ENCODE measurements around the gene ADK.

The ADK gene

GRCh38 chr10:74419491-74419951, 268.5 kb downstream of the ADK start:
- no peak for TF ChIP-seq EZH2phosphoT487 (IDR thresholded peaks at IDR 0.05; ENCODE audit: low read depth)
- TF ChIP-seq CTCF (IDR thresholded peaks at IDR 0.05; ENCODE audit: low read depth, low read length): no peak
- no peak overlapping the region for H3K4me3 ChIP-seq (ENCODE audit: low read length)
- H3K4me1 ChIP-seq (ENCODE audit: low read length): no peaks in the 10 kb centered on the region
- no peak overlapping the region for H3K4me2 ChIP-seq (ENCODE audit: low read length)
- no peaks in the 10 kb centered on the region for H3K9me3 ChIP-seq (ENCODE audit: insufficient read depth, low read length)
- H3K36me3 ChIP-seq (replicated peaks; ENCODE audit: low read depth, low read length): no peaks in the 10 kb centered on the region
- H3K27ac ChIP-seq (ENCODE audit: low read length): no peak overlapping the region
- H3K27me3 ChIP-seq (ENCODE audit: low read depth, low read length): no peaks in the 10 kb centered on the region
- no peaks in the 10 kb centered on the region for H4K20me1 ChIP-seq (ENCODE audit: insufficient read depth, low read length)
- H3K79me2 ChIP-seq (ENCODE audit: low read length): no peaks in the 10 kb centered on the region
- no peak overlapping the region for H3K9ac ChIP-seq (ENCODE audit: low read length)
- no peak overlapping the region for H2AFZ ChIP-seq (ENCODE audit: low read depth, low read length)

- Histone ChIP-seq H3K36me3 (replicated peaks; ENCODE audit: low read depth, low read length) (no peaks in the 10 kb centered on the region), H3K9ac (ENCODE audit: low read length) (no peak overlapping the region), H3K4me2 (ENCODE audit: low read length) (no peak overlapping the region), H3K9me3 (ENCODE audit: insufficient read depth, low read length) (no peaks in the 10 kb centered on the region), H4K20me1 (ENCODE audit: insufficient read depth, low read length) (no peaks in the 10 kb centered on the region), H3K27ac (ENCODE audit: low read length) (no peak overlapping the region), H3K79me2 (ENCODE audit: low read length) (no peaks in the 10 kb centered on the region), H3K4me3 (ENCODE audit: low read length) (no peak overlapping the region), H3K4me1 (ENCODE audit: low read length) (no peaks in the 10 kb centered on the region), H3K27me3 (ENCODE audit: low read depth, low read length) (no peaks in the 10 kb centered on the region), H2AFZ (ENCODE audit: low read depth, low read length) (no peak overlapping the region)
- TF ChIP-seq EZH2phosphoT487 (IDR thresholded peaks at IDR 0.05; ENCODE audit: low read depth): no peak
- peak; percentile 58 for TF ChIP-seq CTCF (IDR thresholded peaks at IDR 0.05; ENCODE audit: low read depth, low read length)
These were observed 268.9 kb downstream of the ADK start for GRCh38 chr10:74419958-74420375.

- Histone ChIP-seq H3K4me1 (ENCODE audit: low read length) (no peaks in the 10 kb centered on the region), H3K27me3 (ENCODE audit: low read depth, low read length) (no peaks in the 10 kb centered on the region), H3K79me2 (ENCODE audit: low read length) (no peaks in the 10 kb centered on the region), H2AFZ (ENCODE audit: low read depth, low read length) (no peak overlapping the region), H3K4me3 (ENCODE audit: low read length) (no peak overlapping the region), H3K27ac (ENCODE audit: low read length) (no peak overlapping the region), H4K20me1 (ENCODE audit: insufficient read depth, low read length) (no peaks in the 10 kb centered on the region), H3K4me2 (ENCODE audit: low read length) (no peak overlapping the region), H3K9me3 (ENCODE audit: insufficient read depth, low read length) (no peaks in the 10 kb centered on the region), H3K36me3 (replicated peaks; ENCODE audit: low read depth, low read length) (no peaks in the 10 kb centered on the region), H3K9ac (ENCODE audit: low read length) (no peak overlapping the region)
- TF ChIP-seq EZH2phosphoT487 (IDR thresholded peaks at IDR 0.05; ENCODE audit: low read depth) (no peak), CTCF (IDR thresholded peaks at IDR 0.05; ENCODE audit: low read depth, low read length) (no peak)
These were observed 273.5 kb downstream of the ADK start for GRCh38 chr10:74424565-74424964.

GRCh38 chr10:74425456-74426001, 274.5 kb downstream of the ADK start:
- Histone ChIP-seq H3K36me3 (replicated peaks; ENCODE audit: low read depth, low read length) (no peaks in the 10 kb centered on the region), H4K20me1 (ENCODE audit: insufficient read depth, low read length) (no peaks in the 10 kb centered on the region), H3K79me2 (ENCODE audit: low read length) (no peaks in the 10 kb centered on the region), H3K4me1 (ENCODE audit: low read length) (no peaks in the 10 kb centered on the region), H3K4me3 (ENCODE audit: low read length) (no peak overlapping the region), H3K27ac (ENCODE audit: low read length) (no peak overlapping the region), H2AFZ (ENCODE audit: low read depth, low read length) (no peak overlapping the region), H3K9ac (ENCODE audit: low read length) (no peak overlapping the region), H3K27me3 (ENCODE audit: low read depth, low read length) (no peaks in the 10 kb centered on the region), H3K4me2 (ENCODE audit: low read length) (no peak overlapping the region), H3K9me3 (ENCODE audit: insufficient read depth, low read length) (no peaks in the 10 kb centered on the region)
- no peak for TF ChIP-seq EZH2phosphoT487 (IDR thresholded peaks at IDR 0.05; ENCODE audit: low read depth)
- no peak for TF ChIP-seq CTCF (IDR thresholded peaks at IDR 0.05; ENCODE audit: low read depth, low read length)

All from OCI-LY3 (cell line).